HFFc6 (cell line): ENCODE measurements around the gene PIPOX. TPM values are rescaled to one million over a fixed set of nuclear protein-coding genes. Genes with fewer than 3 reads are reported as not detected.
"Not testable (repeated sequence)": the region's sequence is repeated elsewhere in the genome, so short reads cannot be mapped to it uniquely, and the experiment has no call there.

ENCODE experiments used
- DNase-seq: peaks from one replicate; pipeline ENCODE4 v3.0.0-alpha.2; 2018
- H3K27ac Mint-ChIP-seq: 2 replicates; pipeline ENCODE4 v1.8.0; 2020; ENCODE audit warnings: mild to moderate bottlenecking, mixed read lengths
- H3K27me3 Mint-ChIP-seq: 2 replicates; pipeline ENCODE4 v1.8.0; 2021; ENCODE audit warnings: mild to moderate bottlenecking, moderate library complexity, mixed read lengths; ENCODE audit not compliant: insufficient read depth
- H3K36me3 Mint-ChIP-seq: 2 replicates; pipeline ENCODE4 v1.8.0; 2021; ENCODE audit warnings: low read depth, mixed read lengths
- H3K4me1 Mint-ChIP-seq: 2 replicates; pipeline ENCODE4 v1.8.0; 2020; ENCODE audit warnings: low read depth, mixed read lengths
- H3K4me3 Mint-ChIP-seq: 2 replicates; pipeline ENCODE4 v1.8.0; 2020; ENCODE audit warnings: mild to moderate bottlenecking, moderate library complexity, mixed read lengths
- H3K9me3 Mint-ChIP-seq: 2 replicates; pipeline ENCODE4 v1.8.0; 2020; ENCODE audit warnings: mild to moderate bottlenecking, mixed read lengths
- total RNA-seq, 6 experiments: library from RNA; stranded (reverse); fragmentation: NEBNext Ultra II Directional; extraction: Animal tissue kit (Norgen Biotek cat#: 25700); gene quantifications; 2 replicates in 1 of 6; 3 replicates in 5 of 6; pipeline ENCODE4 v1.2.3, GENCODE V29; 2021
- TF ChIP-seq, protein P1 (sequence below): fragments of 200-600 bp; sonication (generic); IDR thresholded peaks from 2 replicates; pipeline ENCODE4 v1.5.0; 2021; ENCODE audit warnings: antibody characterized with exemption, mild to moderate bottlenecking

Gene PIPOX
- total RNA-seq, 6 experiments from 2014 or later = 0.17 to 0.73 (median 0.44) TPM

DNA sequence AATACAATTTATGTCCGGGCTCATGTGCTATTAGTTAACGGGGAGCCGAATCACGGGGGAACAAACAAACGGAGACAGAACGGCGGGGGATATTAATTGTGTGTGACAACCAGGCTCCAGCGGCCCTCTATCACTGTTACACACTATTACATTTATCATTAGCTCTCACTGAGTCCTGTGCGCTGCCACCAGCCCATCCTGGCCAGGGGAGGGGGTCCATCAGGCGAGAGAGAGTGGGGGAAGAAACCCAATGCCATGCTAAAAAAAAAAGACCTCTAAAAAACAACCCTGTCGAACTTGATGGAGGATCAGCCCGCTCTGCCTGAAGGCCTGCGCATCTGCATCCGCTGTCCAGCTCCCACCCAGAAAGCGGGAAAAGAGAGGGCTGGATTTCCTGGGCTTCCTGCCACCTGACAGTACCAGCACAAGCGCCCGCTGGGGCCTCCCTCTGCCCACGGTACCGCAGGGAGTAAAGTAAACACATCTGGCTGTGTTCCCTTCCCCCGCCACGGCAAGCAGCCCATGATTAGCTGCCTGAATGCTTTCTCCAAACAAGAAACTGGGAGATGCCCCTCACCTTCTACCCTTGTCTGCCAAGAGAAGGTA lies 41.7 kb downstream of the PIPOX start:
- Mint-ChIP-seq H3K36me3 (peaks cover 8% of the 10 kb centered on the region; the same call in 1 of the 2 replicates), H3K27ac (no peak overlapping the region), H3K27me3 (peaks cover 5% of the 10 kb centered on the region), H3K4me1 (no peaks in the 10 kb centered on the region), H3K4me3 (no peak overlapping the region), H3K9me3 (no peaks in the 10 kb centered on the region)
- TF ChIP-seq, protein P1, sequence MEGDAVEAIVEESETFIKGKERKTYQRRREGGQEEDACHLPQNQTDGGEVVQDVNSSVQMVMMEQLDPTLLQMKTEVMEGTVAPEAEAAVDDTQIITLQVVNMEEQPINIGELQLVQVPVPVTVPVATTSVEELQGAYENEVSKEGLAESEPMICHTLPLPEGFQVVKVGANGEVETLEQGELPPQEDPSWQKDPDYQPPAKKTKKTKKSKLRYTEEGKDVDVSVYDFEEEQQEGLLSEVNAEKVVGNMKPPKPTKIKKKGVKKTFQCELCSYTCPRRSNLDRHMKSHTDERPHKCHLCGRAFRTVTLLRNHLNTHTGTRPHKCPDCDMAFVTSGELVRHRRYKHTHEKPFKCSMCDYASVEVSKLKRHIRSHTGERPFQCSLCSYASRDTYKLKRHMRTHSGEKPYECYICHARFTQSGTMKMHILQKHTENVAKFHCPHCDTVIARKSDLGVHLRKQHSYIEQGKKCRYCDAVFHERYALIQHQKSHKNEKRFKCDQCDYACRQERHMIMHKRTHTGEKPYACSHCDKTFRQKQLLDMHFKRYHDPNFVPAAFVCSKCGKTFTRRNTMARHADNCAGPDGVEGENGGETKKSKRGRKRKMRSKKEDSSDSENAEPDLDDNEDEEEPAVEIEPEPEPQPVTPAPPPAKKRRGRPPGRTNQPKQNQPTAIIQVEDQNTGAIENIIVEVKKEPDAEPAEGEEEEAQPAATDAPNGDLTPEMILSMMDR = no peak
- DNase-seq = no peak

DNA sequence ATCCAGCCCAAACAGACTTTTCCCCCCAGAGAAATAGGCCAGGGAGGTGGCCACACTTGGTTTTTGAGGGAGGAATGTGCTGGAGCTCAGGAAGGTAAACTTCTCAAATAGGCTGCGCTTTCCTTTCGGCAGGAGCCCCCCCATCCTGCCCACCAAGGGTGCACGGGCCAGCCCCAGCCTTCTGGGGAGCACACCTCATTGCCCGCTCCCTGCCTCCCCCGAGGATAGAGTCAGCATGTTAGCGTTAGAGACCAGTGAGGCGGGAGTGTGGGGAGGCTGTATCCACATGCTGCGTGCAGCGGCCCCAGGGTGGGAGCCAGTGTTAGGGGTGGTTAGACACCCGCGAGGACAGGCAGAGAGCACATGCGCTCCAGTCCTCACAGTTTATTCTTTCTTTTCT lies 42.3 kb downstream of the PIPOX start:
- TF ChIP-seq, protein P1 = no peak
- DNase-seq = no peak
- H3K27me3 Mint-ChIP-seq = peaks cover 4% of the 10 kb centered on the region
- H3K4me3 Mint-ChIP-seq = no peak overlapping the region
- no peaks in the 10 kb centered on the region for H3K9me3 Mint-ChIP-seq
- H3K4me1 Mint-ChIP-seq = no peaks in the 10 kb centered on the region
- no peak overlapping the region for H3K27ac Mint-ChIP-seq
- H3K36me3 Mint-ChIP-seq = peaks cover 8% of the 10 kb centered on the region; the same call in 1 of the 2 replicates

DNA sequence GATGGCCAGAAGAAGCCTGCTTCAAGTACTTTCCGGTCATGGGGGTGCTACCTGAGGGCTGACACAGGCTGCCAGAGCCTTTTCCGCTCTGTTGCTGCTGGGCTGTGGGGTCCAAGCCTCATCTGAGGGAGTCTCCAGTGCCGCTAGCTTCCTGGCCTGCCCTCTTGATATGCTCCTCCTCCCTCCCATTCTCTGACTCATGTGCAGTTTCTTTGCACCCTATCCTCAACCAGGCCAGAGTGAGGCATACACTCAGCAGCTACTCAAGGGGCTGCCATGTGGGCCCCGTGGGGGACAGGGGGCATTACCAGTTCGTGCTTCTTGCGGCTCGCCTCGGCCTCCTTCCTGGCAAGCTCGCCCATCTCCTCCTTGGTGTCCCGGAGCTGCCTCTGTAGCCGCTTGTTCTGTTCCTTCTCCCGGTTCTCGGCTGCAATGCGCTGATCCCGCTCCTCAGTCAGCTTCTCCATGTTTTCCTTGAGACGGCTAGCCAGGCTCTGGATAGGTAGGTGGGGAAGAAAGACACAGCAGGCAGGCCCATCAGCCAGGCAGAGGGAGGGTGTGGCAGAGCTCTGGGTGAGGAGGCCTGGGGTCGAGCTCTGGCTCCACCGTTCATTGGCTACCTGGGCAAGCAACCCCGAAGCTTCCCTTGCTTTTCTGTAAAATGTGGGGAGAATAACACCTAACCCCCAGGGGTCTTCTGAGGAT lies 43.8 kb downstream of the PIPOX start:
- H3K27me3 Mint-ChIP-seq = peaks cover 4% of the 10 kb centered on the region
- H3K4me3 Mint-ChIP-seq = no peak overlapping the region
- no peak for DNase-seq
- peaks cover 8% of the 10 kb centered on the region; the same call in 1 of the 2 replicates for H3K36me3 Mint-ChIP-seq
- no peaks in the 10 kb centered on the region for H3K9me3 Mint-ChIP-seq
- H3K4me1 Mint-ChIP-seq = no peaks in the 10 kb centered on the region
- H3K27ac Mint-ChIP-seq = no peak overlapping the region
- TF ChIP-seq, protein P1 = no peak

DNA sequence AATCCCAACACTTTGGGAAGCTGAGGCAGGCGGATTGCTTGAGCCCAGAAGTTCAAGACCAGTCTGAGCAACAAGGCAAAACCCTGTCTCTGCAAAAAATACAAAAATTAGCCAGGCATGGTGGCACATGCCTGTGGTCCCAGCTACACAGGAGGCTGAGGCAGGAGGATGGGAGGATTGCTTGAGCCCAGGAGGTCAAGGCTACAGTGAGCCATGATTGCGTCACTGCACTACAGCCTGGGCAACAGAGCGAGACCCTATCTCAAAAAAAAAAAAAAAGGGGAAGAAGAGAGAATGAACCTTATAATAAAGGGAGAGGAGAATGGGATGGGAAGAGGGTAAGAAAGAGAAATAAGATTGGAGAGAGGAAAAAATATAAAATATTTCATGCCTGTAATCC lies 45.8 kb downstream of the PIPOX start:
- H3K36me3 Mint-ChIP-seq = peaks cover 12% of the 10 kb centered on the region; the same call in 1 of the 2 replicates
- H3K9me3 Mint-ChIP-seq, H3K27ac Mint-ChIP-seq: not testable (repeated sequence)

DNA sequence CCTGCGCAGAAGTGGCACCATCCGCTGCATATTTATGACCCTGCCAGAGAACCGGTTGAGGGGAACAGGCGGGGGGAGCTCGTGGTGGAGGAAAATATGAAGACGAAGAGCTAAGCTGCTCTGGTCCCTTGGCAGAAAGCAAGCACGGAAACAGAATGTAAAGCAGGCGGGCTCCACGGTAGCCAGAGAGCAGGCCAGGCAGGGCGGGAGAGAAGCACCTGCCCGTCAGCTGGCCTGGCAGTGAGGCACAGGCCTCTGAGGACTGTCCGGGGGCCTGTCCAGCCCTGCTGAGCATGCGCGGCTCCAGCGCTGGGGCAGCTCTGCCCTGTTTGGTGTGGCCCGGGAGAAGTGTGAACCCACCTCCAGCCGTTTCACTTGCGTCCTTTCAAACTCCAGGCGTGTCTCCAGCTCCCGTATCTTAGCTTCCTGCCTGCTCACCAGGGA lies 46.7 kb downstream of the PIPOX start:
- no peaks in the 10 kb centered on the region for H3K4me1 Mint-ChIP-seq
- DNase-seq = no peak
- H3K4me3 Mint-ChIP-seq = no peak overlapping the region
- TF ChIP-seq, protein P1 = no peak
- peaks cover 12% of the 10 kb centered on the region; the same call in 1 of the 2 replicates for H3K36me3 Mint-ChIP-seq
- H3K9me3 Mint-ChIP-seq = no peaks in the 10 kb centered on the region
- H3K27me3 Mint-ChIP-seq = peaks cover 6% of the 10 kb centered on the region
- no peak overlapping the region for H3K27ac Mint-ChIP-seq

More for the DNA sequence above, 45.8 kb downstream of the PIPOX start:
- not testable (repeated sequence) for H3K4me3 Mint-ChIP-seq, H3K27me3 Mint-ChIP-seq, H3K4me1 Mint-ChIP-seq, DNase-seq

DNA sequence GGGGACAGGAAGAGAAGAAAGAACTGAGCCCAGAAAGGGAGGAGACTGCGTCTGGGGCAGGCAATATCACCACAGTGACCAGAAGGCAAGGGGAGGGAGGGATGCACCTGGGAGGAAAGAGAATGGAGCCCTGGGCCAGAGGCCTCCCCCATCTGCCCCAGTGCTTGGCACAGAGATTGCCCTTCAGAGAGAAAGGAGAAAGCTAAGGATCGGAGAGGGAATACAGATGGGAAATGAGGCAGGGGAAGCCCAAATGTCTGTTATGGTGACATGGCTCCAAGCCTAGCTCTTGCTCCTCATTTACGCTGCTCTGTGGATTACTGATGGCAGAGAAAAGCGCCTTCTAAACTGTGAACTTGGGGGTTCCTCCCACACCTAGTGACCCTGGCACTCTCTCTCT lies 47.2 kb downstream of the PIPOX start:
- Mint-ChIP-seq H3K9me3 (no peaks in the 10 kb centered on the region), H3K36me3 (peaks cover 12% of the 10 kb centered on the region; the same call in 1 of the 2 replicates), H3K27ac (no peak overlapping the region), H3K27me3 (peaks cover 6% of the 10 kb centered on the region), H3K4me1 (no peaks in the 10 kb centered on the region), H3K4me3 (no peak overlapping the region)
- TF ChIP-seq, protein P1 = no peak
- no peak for DNase-seq
